DMS114 treated with DMSO at 0.1 percent for 48 hours (cell line): ENCODE data around the gene NUP58.

Source experiments
- DNase-seq: peaks from one replicate; lab custom pipeline; 2025; ENCODE audit not compliant: unreplicated experiment; lab: John Stamatoyannopoulos, UW

The NUP58 gene

DNA sequence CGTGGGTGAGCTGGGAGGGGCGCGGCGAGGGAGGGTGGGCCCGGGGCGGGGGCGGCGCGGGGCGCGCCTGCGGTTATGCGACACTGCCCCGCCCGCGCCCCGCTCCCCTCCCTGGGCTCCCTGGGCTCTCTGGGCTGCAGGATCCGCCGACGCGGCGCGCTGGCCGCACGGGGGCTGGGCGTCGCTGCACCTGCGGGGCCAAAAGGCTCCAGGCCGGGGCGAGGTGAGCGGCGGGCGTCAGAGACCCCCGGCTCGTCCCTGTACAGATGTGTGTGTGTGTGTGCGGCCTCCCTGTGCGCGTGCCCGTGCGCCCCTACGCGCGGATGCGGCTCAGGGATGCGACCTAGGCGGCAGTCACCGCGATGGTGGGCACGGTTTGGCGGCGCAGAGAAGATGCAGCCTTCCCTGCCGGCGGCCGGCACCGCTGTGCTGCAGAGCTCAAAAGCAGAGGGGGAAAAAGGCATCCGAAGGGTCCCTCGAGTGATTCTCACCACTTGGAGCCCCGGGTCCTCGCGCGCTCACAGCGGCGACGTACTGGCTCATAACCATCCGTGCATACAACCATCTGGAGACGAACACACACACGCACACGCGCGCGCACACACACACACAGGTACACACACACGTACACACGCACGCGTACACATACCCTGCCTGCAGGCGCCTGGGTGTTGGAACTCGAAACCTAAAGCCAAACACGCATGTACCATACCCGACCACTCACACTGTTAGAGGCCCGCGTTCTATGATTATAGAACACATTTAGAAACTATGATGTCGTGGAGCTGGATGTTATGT is 71.1 kb downstream of the NUP58 start:
- DNase-seq, result no peak

DNA sequence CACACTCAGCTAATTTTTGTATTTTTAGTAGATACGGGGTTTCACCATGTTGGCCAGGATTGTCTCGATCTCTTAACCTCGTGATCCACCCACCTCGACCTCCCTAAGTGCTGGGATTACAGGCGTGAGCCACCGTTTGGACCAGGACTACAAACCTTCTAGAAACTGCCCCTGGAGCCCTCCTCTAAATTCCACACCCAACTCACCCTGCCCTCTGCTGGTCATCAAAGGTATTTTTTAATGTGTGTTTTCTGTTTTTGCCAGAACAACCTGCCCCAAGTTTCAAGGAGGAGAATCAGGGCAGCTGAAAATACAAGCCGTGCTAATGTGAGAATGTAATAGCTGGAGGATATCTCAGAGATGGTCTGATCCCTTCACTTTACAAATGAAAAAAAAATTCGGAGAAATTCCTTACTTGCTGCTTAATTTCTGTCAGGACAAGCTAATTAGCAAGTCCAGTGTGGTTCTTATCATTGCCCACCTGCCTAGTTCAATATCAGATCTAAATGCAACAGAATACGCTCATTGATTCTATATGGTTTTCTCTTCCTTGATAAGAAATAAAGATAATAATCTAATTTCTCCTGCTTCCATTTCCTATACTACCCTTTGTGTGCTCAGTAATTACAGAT is 74.4 kb downstream of the NUP58 start:
- peak; percentile 26 for DNase-seq

DNA sequence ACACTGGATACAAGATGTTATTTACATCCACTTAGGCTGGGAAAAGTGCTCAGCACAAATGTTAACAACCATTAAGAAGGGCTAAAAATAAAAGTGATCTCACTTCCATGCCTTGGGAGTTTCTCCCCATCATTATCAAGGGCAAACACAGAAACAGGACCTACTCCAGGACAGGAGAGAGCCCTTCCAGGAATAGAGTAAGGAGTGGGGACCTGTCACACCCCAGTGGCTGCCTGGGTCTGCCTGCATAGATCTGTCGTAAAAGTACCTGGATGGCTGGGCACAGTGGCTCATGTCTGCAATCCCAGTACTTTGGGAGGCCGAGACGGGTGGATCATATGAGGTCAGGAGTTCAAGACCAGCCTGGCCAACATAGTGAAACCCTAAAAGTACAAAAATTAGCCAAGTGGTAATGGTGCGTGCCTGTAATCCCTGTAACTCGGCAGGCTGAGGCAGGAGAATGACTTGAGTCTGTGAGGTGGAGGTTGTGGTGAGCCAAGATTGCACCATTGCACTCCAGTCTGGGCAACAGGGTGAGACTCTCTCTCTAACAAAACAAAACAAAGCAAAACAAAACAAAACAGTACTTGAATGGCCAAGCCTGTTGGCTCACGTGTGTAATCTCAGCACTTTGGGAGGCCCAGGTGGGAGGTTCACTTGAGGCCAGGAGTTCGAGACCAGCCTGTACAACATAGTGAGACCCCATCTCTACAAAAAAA is 76.0 kb downstream of the NUP58 start:
- DNase-seq, result no peak

DNA sequence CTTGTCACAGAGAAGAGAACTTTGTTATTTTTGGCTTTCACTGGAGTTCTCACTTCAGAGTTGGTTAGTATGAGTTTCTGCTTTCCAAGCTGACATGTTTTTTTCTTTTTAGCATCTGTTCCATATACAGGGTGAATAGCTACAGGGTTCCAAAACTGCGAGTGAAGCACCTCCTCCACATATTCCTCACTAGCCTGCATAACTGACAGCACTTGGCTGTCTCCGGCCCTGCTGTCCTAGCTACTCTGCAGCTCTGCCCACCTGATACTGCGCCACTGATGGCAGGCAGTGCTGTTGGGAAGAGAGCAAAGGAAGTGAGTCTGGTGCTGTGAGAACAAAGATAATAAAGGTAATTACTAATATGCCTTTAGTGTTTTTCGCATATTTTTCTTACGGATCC is 77.1 kb downstream of the NUP58 start:
- no peak for DNase-seq

DNA sequence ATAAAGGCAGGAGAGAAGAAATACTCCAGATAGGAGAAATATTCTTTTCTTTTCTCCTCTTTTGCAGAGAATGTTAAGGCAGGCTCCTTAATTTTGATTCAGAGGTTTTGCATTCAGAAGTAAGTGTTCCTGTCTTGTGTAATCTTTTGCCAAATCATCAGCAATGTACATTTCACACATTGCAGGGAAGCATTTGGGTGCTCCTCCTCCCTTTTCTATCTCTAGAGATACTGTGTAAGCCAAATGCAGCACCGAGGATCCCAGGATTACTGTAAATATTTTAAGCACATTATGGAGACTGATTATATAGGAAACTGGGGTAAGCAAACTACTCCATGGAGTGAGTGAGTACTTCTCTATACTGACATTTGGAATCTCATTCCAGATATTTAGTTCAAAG is 77.6 kb downstream of the NUP58 start:
- no peak for DNase-seq

DNA sequence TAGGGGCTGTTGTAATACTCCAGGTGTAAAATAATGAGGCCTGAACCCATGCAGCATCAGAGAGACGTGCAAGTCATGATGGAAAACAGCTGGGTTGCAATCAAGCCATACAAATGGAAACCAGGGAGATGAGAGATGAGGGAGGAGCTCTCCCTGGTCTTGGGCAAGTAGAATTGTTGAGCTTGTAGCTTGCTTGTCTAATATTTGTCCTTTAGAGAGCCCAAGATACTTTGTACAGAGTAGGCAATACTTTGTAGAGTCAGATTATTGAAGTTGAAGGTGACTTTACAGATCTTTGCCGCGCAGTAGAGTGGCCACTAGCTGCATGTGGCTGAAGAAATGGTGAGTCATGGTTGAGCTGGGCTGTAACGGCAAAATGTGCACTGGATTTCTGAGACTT is 78.7 kb downstream of the NUP58 start:
- DNase-seq, result no peak

DNA sequence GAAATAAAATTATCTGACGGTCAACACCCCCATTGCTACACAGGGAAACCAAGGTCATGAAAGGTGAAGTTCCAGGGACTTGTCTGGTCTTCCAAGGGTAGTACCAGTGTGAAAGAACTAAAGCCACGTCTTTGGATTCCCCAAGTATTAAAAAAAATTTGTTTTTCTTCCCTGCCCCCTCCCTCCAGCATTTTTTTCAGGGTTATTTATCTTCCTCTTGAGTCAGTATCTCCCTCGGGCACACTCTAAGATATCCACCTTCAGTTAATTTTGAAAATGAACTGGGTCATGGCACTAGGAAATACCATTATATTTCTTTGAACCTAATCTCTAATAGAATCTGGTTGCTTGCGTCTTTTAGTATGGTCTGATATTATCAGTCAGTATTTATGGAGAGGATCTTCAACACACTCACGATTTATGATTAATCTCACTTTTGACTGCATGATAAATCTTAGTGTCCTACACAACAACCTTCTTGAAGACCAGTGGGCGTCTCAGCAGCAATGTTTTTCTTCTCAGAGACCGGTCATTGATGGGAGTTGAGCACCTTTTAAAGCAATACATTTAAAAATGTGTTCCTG is 79.4 kb downstream of the NUP58 start:
- no peak for DNase-seq

DNA sequence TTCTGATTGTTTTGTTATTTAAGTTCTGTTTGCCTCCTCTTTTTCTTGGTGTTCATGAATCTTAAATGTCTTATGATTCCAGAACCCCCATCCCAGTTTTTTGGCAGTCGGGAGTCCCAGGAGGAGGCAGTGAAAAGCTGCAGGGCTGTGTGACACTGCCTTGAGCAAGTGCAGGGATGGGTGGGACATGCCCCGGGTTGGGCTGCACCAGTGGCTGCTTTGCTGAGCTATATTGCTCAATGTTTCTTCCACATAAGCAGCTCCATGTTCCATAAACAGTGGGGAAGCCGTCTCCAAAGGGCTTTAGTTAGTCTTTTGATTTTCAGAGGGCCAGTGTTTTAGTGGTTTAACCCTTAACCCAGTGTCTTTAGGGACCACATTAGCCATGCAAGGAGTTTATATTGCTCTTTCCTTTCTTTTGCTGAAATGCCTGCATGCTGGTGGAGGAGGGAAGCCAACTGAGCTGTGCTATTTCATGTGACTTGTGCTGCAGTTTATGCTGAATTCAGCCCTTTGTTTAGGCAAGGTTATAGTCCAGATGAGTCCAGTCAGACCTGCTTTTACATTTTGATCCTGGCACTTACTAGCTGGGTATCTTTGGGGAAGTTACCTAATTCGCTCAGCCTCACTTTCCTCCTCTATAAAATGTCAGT is 83.5 kb downstream of the NUP58 start:
- DNase-seq, result no peak

DNA sequence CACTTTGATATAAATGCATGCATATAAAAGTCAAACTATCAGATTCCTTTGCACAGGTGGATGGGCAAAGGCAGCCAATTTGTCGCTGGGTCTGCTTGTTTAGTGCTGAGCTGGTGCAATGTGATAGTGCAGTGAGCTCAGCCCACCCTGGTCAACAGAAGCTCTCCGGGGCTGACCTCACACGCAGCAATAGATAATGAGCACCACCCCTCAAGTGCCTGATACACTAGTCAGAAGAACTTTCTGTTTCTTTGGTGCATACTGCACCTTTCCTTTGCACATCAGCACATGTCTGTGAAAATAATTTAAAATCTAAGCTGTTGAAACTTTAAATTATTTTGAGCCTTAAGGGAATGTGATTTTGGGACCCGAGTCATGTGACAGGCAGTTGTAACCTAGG is 90.5 kb downstream of the NUP58 start:
- DNase-seq, result no peak
